Gastrocnemius medialis (tissue), 4 donors: ENCODE data around the gene MYOM1.

ENCODE experiments used
- POLR2A ChIP-seq, 2 donors: fragments of 450-650 bp; IDR thresholded peaks; one replicate each; pipeline ENCODE4 v1.6.1; 2017; ENCODE audit warnings: antibody characterized with exemption in 2 of 2, mild to moderate bottlenecking in 2 of 2, moderate library complexity in 2 of 2
- TF ChIP-seq, protein P1 (sequence below), 5 experiments: fragments of 450-650 bp in 3 of 5; fragments of 200-600 bp in 2 of 5; sonication (generic) in 2 of 5; IDR thresholded peaks in 4 of 5; conservative IDR thresholded peaks in 1 of 5; 1 replicate in 4 of 5; 2 replicates in 1 of 5; pipeline ENCODE4 v1.5.1; 2016 to 2019; ENCODE audit warnings: antibody characterized with exemption in 5 of 5, mild to moderate bottlenecking in 3 of 5, moderate library complexity in 3 of 5

GRCh38 chr18:3248062-3248657 is 28.4 kb upstream of the MYOM1 start:
- TF ChIP-seq, protein P1, sequence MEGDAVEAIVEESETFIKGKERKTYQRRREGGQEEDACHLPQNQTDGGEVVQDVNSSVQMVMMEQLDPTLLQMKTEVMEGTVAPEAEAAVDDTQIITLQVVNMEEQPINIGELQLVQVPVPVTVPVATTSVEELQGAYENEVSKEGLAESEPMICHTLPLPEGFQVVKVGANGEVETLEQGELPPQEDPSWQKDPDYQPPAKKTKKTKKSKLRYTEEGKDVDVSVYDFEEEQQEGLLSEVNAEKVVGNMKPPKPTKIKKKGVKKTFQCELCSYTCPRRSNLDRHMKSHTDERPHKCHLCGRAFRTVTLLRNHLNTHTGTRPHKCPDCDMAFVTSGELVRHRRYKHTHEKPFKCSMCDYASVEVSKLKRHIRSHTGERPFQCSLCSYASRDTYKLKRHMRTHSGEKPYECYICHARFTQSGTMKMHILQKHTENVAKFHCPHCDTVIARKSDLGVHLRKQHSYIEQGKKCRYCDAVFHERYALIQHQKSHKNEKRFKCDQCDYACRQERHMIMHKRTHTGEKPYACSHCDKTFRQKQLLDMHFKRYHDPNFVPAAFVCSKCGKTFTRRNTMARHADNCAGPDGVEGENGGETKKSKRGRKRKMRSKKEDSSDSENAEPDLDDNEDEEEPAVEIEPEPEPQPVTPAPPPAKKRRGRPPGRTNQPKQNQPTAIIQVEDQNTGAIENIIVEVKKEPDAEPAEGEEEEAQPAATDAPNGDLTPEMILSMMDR (IDR thresholded peaks at IDR 0.05 in 4 of 5, conservative IDR thresholded peaks at IDR 0.05 in 1 of 5): no peak
- no peak for TF ChIP-seq POLR2A (IDR thresholded peaks at IDR 0.05)
